ENCODE measurements around the gene MAD1L1. TPM values are rescaled to one million over a fixed set of nuclear protein-coding genes. Genes with fewer than 3 reads are reported as not detected.

Gene MAD1L1
- total RNA-seq, 1 donor from 2014 or later = 41.4 TPM

GRCh38 chr7:2105917-2106316 lies 126.8 kb downstream of the MAD1L1 start:
- DNase-seq (ENCODE audit: low spot score) = no peak

- no peak for DNase-seq (ENCODE audit: low spot score)
Measured at GRCh38 chr7:2105280-2105679, 127.5 kb downstream of the MAD1L1 start.

- DNase-seq (ENCODE audit: low spot score) = no peak
Measured at GRCh38 chr7:2104716-2105115, 128.0 kb downstream of the MAD1L1 start.

GRCh38 chr7:2104107-2104710 lies 128.5 kb downstream of the MAD1L1 start:
- peak; percentile 88 for DNase-seq (ENCODE audit: low spot score)

GRCh38 chr7:2103071-2103898 lies 129.5 kb downstream of the MAD1L1 start:
- DNase-seq (ENCODE audit: low spot score) = no peak

- no peak for DNase-seq (ENCODE audit: low spot score)
Measured at GRCh38 chr7:2102375-2102723, 130.4 kb downstream of the MAD1L1 start.

- DNase-seq (ENCODE audit: low spot score) = no peak
Measured at GRCh38 chr7:2101630-2102374, 130.9 kb downstream of the MAD1L1 start.

GRCh38 chr7:2100278-2101208 lies 132.2 kb downstream of the MAD1L1 start:
- no peak for DNase-seq (ENCODE audit: low spot score)

- no peak for DNase-seq (ENCODE audit: low spot score)
Measured at GRCh38 chr7:2099048-2099957, 133.4 kb downstream of the MAD1L1 start.

GRCh38 chr7:2098496-2098895 lies 134.2 kb downstream of the MAD1L1 start:
- no peak for DNase-seq (ENCODE audit: low spot score)

GRCh38 chr7:2098056-2098455 lies 134.7 kb downstream of the MAD1L1 start:
- DNase-seq (ENCODE audit: low spot score) = no peak

- DNase-seq (ENCODE audit: low spot score) = no peak
Measured at GRCh38 chr7:2097492-2097891, 135.3 kb downstream of the MAD1L1 start.

- no peak for DNase-seq (ENCODE audit: low spot score)
Measured at GRCh38 chr7:2096692-2097387, 135.9 kb downstream of the MAD1L1 start.

- no peak for DNase-seq (ENCODE audit: low spot score)
Measured at GRCh38 chr7:2095436-2095835, 137.3 kb downstream of the MAD1L1 start.

- no peak for DNase-seq (ENCODE audit: low spot score)
Measured at GRCh38 chr7:2094454-2095045, 138.2 kb downstream of the MAD1L1 start.

GRCh38 chr7:2093843-2094220 lies 138.9 kb downstream of the MAD1L1 start:
- no peak for DNase-seq (ENCODE audit: low spot score)

- DNase-seq (ENCODE audit: low spot score) = no peak
Measured at GRCh38 chr7:2093215-2093842, 139.4 kb downstream of the MAD1L1 start.

- DNase-seq (ENCODE audit: low spot score) = no peak
Measured at GRCh38 chr7:2092279-2092678, 140.5 kb downstream of the MAD1L1 start.

Measured in ureter (tissue), 1 donor.